HuH-7 (cell line): ENCODE data around the gene CCT5.
"Not testable (repeated sequence)": the region's sequence is repeated elsewhere in the genome, so short reads cannot be mapped to it uniquely, and the experiment has no call there.

Source experiments
- DNase-seq: peaks from one replicate; pipeline ENCODE4 v3.0.0; 2011; ENCODE audit warnings: low spot score

Gene CCT5

DNA sequence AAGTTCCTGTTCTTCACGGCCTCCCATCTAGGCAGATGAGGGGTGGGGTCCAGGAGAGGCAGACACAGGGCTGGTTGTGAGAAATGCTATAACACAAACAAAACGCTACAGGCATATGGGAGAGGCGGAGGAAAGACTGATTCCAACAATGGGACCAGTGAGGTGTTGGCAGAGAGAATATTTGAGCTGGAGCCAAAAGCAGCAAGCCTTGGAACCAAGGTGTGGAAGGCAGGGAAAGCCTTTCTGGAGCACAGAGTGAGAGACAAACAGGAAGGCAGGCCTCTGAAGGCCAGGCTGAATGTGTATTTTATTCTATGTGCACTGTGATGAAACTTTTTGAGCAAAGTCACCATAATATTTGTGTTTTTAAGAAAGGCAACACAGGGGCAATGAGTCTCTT is 3.3 kb upstream of the CCT5 start:
- no peak for DNase-seq

DNA sequence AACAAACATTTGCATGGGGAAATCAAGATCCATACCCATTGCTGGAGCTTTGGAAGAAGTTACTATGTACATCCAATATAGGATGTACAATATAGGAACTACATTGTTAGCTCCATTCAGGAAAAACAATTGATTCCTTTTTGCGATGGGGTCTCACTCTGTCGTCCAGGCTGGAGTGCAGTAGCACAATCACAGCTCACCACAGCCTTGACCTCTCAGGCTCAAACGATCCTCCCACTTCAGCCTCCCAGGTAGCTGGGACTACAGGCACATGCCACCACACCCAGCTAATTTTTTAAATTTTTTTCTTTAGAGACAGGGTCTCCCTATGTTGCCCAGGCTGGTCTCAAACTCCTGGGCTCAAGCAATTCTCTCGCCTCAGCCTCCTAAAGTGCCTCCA is 2.9 kb upstream of the CCT5 start:
- not testable (repeated sequence) for DNase-seq

DNA sequence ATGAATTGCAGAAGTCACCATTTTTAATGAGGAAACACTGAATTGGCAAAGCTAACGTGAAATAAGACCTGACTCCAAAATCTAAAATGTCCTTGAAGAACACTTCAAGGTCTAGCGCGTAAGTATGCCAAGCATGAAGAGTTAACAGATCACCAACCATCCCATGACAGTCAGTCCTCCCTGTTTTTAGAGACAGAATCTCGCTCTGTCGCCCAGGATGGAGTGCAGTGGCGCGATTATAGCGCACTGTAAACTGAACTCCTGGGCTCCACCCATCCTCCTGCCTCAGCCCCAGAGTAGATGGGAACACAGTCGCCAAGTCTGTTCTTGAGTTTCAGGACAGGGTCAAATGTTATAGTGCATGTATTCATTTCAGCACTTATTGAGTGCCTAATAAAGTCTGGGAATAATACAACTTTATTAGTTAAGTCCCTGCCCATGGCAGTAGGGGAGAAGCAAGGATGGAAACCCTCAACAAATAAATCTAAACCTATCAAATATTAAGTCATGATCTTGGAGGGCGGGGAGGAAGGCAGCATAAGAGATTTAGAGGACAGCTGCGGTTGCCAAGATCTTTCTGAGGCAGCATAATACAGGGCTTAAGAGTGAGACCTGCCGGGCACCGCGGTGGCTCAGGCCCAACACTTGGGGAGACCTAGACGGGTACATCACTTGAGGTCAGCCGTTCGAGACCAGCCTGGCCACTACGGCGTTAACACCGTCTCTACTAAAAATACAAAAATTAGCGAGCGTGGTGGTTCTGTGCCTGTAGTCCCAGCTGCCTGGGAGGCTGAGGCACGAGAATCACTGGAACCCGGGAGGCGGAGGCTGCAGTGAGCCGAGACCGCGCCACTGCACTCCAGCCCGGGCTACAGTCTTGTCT is 1.5 kb upstream of the CCT5 start:
- no peak for DNase-seq

DNA sequence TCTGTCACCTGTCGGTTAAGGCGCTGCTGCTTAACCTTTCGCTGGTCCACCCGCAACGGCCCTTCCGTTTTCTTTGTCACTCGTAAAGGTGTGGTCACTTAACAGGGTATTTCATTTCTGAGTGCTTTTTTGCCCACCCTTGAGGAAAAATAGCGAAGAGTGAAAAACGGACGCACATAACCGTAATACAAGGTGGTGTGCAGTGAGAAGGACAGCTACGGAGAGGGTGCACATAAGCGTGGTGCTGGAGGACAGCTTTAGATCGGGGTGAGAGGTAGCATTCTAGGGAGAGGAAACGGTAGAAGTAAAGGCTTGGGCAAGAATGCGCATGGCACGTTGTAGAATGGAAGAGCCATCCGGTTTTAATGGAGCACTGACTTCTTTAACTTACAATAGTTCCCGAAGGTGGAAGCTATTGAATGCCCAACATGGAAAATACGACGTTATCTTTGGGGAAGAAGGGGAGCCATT is 761 bp downstream of the CCT5 start:
- no peak for DNase-seq

DNA sequence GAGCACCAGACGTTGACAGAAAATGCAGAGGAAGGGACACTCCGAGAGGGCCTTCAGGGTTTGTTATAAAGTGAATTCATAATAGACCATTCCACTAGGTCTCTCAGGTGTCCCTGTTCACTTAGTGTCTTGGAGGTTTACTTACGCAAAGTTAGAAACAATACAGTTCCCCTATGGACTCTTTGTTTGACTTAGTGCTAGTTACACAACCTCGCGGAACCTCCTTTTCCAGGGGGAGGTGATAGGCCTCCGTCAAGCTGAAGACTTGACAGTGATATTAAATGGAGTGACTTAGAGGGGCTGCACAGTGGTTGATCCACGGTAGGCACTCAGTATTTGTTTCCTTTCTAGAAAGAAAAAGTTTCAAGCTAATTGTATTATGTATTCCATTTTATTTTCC is 1.3 kb downstream of the CCT5 start:
- DNase-seq: no peak

DNA sequence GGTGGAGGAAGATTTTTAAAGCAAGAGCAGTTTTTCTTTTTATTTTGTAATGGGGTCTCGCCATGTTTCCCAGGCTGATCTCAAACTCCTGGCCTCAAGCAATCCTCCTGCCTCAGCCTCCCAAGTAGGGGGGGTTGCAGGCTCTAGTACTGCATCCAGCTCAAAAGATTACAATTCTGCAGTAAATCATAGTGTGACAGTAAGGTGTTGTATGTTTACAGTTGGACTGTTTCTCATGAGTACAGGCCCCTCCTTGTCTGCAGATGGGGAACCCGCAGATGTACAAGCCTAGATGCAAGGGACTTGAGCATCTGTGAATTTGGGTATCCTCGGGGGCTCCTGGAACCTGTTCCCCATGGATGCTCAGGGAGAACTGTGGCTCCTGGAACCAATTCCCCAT is 3.3 kb downstream of the CCT5 start:
- no peak for DNase-seq

DNA sequence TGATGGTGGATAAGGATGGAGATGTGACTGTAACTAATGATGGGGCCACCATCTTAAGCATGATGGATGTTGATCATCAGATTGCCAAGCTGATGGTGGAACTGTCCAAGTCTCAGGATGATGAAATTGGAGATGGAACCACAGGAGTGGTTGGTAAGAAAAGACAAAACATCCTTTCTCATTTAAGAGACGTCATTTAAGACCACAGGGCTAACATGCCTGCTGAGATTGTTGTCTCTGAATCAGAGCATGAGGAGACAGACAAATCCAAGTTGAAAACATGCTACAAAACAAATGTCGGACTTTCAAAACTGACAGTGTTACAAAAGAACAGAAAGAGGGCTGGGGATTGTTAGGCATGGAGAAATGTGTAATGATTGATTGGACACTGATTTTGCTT is 4.6 kb downstream of the CCT5 start:
- DNase-seq: no peak

DNA sequence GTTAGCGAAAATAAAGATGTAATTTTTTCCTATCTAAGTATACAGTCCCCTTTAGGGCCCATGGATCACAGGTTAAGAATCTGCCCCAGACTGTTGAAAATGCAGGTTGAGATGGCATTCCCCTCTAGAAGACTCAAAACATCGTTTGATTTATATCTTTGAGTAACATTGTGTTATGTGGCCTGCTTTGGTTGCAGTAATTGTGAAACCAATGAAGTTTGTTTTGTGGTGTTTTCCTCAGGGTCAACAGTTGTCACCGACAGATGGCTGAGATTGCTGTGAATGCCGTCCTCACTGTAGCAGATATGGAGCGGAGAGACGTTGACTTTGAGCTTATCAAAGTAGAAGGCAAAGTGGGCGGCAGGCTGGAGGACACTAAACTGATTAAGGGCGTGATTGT is 7.8 kb downstream of the CCT5 start:
- DNase-seq: no peak

DNA sequence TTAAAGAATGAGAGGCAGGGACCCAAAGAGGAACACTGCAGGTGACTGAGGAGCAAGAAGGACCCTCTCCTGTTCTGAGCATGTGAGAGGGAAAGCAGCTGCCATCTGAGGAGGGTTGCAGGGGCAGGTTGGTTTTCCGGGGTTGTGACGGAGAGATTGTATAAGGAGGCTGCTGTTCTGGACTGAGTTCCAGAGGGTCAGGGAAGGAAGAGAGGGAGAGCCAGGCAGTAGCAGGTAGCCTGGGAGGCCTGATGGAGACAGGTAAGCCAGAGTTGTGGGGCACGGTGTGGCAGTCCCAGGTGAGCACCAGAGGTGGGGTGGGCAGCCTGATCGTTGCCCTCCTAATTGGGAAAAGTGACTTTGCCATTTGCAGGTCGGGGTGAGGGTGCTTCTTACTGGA is 9.8 kb downstream of the CCT5 start:
- no peak for DNase-seq

DNA sequence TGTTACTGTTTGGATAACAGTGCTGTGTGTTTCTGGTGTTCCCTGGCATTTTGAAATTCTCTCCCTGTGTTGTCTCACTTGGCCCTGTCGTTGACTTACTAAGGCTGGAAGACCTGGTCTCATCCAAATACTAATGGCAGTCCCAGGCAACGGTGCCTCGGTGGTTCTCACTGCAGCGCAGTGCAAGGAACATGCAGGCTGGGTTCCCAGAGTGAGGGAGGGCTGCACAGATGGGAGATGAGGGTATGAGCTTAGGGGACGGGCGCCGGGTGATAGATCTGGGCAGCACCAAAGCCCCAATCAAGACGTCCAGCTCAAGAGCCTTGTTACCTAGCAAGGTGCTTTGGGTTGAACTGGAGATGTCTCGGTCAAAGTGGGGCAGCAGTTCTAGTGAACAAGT is 11.0 kb downstream of the CCT5 start:
- no peak for DNase-seq

DNA sequence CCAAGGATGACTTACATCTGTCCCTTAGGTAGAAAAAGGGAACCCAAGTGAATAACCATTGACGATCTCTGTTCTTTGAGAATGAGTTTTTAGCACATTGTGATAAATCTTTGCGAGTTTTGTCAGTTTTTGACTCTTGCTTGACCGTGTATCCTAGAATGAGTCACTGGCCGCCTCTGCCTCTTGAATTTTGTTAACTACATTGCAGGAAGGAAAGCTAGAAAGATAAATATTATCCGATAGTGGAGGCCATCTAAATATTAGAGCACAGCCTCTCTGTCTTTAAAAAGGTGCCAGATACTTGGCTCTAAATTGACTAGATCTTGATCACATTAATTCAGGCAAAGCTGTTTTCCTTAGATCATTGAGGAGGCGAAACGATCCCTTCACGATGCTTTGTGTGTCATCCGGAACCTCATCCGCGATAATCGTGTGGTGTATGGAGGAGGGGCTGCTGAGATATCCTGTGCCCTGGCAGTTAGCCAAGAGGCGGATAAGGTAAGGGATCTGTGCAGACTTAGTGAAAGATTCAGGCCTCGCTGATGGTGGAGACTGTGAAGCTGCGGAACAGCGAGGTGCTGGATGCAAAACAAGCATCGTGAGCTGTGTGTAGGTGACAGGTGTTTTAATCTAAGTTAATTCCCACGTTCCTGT is 12.2 kb downstream of the CCT5 start:
- DNase-seq: no peak

DNA sequence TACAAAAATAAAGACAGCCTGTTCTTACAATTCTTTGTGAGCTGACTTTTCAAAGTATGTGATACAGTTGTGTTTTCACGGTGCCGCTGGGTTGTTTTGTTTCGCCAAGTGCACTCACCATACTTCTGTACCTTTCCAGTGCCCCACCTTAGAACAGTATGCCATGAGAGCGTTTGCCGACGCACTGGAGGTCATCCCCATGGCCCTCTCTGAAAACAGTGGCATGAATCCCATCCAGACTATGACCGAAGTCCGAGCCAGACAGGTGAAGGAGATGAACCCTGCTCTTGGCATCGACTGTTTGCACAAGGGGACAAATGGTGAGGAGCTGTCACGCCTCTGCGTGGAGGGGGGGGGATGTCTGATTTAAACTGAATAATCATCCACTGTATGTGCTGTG is 12.9 kb downstream of the CCT5 start:
- no peak for DNase-seq

DNA sequence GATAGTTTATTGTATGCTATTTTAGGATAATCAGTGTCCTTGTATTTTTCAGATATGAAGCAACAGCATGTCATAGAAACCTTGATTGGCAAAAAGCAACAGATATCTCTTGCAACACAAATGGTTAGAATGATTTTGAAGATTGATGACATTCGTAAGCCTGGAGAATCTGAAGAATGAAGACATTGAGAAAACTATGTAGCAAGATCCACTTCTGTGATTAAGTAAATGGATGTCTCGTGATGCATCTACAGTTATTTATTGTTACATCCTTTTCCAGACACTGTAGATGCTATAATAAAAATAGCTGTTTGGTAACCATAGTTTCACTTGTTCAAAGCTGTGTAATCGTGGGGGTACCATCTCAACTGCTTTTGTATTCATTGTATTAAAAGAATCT is 14.5 kb downstream of the CCT5 start:
- no peak for DNase-seq

DNA sequence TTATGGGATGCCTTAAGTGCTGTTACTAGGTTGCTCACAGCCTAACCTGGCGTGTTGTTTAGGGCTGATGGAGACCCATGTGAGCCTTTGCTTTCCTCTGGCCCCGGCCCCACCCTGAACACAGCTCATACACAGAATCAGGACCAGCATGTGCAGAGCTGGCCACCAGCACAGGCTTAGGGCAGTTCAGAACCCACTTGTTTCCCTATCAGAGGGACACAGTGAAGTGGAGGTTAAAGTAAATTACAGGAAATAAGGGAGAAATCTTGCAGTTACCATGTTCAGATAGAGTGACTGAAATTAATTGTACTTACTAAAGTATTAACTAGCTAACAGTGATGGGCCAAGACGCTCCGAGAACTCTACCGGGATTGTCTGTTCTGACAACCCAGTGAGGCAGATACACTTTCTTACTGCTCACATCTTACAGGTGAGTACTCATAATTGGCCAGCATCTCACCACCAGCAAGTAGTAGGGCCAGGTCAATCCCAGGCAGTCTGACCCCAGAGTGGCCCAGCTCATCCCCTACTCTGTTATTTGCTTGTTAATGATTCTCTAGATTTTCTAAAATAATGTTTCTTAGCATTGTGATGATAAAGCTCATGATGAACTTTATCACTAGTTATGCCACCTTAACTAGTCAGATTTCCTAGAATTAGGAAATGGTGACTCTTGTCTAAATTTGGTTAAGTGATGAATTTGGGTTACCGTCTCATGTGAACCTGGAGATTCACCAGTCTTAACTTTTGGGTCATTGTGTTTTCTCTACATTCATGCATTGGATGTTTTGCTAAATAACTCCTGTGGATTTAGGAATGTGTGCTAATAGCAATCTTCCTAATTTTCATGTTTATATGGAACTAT is 15.4 kb downstream of the CCT5 start:
- DNase-seq: no peak

DNA sequence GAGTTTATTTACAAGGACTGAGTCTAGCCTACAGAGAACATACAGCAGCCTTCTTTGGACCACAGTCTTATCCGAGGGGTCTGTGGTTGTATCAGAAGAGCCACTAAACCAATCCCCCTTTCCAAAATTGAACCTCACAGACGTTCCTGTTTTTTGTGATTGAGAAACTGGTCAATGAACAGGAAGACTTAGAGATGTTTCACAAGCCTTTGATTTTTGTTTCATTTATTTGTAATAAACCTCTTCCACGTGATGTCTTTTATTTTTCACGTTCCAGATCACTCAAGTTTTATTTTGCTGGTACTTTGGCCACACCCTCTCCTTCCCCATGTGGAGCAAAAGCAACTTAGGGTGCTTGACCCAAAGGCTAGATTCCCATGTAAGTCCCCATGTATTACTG is 16.1 kb downstream of the CCT5 start:
- DNase-seq: no peak

DNA sequence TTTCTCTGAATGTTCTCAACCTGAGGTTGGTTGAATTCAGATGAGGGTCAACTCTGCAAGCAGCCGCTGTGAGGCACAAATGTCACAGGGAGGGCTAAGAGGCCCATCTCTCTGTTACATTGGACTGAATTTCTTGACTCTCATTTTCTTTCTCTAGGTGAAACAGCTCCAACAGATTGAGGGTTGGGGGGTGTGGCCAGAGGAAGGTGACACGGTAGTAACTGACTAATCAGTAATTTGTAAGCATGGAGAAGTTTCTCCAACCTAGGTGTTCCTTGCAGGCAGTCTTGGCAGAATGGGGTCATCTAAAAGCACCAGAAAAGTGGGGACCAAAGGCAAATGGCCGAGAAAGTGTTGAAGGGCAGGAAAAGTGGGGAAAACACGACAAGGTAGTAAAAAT is 16.8 kb downstream of the CCT5 start:
- no peak for DNase-seq

DNA sequence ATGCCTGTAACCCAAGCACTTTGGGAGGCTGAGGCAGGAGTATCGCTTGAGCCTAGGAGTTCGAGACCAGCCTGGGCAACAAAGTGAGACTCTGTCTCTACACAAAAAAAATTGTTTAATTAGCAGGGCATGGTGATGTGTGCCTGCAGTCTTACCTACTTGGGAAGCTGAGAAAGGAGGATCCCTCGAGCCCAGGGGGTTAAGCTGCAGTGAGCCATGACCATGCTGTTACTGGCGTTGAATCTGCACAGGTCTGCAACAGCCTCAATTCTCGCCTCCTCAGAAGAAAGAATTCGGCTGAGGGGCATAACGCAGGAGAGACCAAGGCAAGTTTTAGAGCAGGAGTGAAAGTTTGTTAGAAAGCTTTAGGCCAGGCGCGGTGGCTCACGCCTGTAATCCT is 18.0 kb downstream of the CCT5 start:
- DNase-seq: no peak

DNA sequence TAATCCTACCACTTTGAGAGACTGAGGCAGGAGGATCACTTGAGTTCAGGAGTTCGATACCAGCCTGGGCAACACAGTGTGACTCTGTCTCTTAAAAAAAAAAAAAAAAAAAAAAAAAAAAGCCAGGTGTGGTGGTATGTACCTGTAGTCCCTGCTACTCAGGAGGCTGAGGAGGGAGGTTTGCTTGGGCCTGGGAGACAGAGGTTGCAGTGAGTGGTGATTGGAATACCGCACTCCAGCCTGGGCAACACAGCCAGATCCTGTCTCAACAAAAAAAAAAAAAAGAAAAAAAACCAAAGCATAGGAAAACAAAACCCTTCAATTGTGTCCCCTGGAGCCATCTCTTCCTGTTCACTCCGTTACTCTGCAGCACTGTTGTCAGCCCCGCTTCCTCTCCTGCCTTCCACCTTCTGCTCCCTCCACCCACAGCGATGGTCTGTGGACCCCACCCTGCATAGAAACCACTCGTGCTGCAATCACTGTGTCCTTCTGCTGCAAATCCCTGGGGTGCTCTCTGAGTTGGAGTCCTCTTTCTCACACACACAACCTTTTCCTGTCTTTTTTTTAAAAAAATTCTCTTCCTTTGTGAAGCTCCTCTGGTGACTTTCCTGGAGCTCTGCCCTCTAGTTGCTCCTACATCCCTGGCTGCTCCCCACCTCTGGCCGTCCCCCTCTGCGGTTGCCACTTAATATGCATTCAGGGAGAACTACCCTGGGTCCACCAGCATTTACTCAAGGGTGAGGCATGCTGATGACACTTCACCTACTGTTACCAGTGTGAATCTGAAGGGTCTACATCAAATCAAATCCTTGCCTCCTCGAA is 22.2 kb downstream of the CCT5 start:
- no peak for DNase-seq

DNA sequence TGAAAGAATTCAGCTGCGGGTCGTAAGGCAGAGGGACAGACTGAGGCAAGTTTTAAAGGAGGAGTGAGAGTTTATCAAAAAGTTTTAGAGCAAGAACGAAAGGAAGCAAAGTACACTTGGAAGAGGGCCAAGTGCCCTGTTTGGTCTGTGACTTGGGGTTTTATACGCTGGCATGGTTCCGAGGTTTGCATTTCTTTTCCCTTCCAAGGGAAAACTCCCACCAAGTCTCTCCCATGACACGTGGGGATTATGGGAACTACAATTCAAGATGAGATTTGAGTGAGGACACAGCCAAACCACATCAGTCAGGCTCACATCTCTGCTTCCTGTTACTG is 22.8 kb downstream of the CCT5 start:
- DNase-seq: not testable (repeated sequence)

DNA sequence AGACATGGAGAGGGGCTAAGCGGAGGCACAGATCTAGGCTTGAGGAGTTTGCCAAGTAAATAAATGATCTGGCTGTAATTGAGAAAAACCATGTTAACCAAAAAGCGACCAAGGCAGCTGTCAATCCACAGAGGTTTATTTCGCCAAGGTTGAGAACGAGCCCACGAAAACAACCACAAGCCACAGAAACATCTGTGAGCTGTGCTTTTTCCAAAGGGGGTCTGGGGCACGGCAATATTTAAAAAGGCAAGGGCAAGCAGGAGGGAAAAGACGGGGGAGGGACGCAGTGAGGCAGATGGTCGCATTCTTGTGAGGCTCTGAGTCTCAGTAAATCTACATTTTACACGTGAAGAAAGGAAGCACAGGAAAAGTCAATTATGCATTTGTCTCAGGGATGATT is 25.4 kb downstream of the CCT5 start:
- DNase-seq: no peak

DNA sequence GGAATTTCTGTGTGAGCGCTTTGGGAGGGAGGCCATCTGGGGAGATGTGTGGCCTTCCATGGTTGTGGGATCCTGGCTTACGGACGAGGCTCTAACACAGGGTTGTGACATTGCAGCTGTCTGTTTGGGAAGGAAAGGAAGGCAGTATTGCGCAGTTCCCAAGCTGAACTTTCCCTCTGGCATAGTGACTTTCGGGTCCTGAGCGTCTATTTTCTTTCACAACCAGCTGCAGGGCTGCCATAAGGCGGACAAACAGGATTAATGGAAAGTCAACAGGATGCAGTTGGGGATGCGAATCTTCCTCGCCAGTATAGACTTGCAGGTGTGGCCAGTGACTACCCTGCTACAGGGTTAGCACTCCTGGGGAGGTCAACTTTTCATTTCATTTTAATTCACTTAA is 25.9 kb downstream of the CCT5 start:
- no peak for DNase-seq

DNA sequence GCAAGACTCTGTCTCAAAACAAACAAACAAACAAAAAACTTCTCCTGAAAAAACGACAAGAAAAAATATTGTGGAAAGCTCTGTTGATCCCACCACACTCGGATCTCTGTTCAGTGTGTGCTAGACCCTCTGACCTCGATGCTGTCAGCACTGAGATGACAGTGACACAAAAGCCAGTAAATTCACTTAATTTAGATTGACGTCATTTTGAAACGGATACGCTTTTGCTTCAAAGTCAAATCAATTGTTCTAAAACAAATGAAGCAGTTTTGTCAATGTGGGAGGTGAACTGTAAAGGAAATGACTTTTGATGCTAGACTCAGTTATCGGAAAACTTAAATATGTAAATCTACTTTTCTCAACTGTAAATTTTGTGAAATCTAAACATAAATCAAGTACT is 26.6 kb downstream of the CCT5 start:
- no peak for DNase-seq
